Keratinocyte (primary cell): ENCODE data around the gene OR4K5. TPM values are rescaled to one million over a fixed set of nuclear protein-coding genes. Genes with fewer than 3 reads are reported as not detected.

Experiments
- DNase-seq: peaks from one replicate; pipeline ENCODE4 v3.0.0-alpha.2; 2011; ENCODE audit warnings: low read depth, missing footprints, low spot score
- FAIRE-seq: peaks from 2 replicates; lab custom pipeline; 2011; peaks lifted over from hg19 to GRCh38; lab: Jason Lieb, UNC
- H2AFZ ChIP-seq: 2 replicates; pipeline ENCODE4 v1.6.0; 2012; ENCODE audit warnings: low read length, control low read depth, inconsistent platforms; ENCODE audit not compliant: control insufficient read depth
- H3K27ac ChIP-seq: 2 replicates; pipeline ENCODE4 v1.5.1; 2011; ENCODE audit warnings: low read length; ENCODE audit not compliant: control insufficient read depth, insufficient read depth
- H3K27me3 ChIP-seq: 3 replicates; pipeline ENCODE4 v1.6.0; 2011; ENCODE audit warnings: low read length; ENCODE audit not compliant: control insufficient read depth, insufficient read depth; ENCODE audit errors: extremely low read depth
- H3K36me3 ChIP-seq, 2 experiments: 2 replicates in 1 of 2; 3 replicates in 1 of 2; pipeline ENCODE4 v1.5.1; 2011; ENCODE audit warnings: low read length in 2 of 2, mild to moderate bottlenecking in 1 of 2; ENCODE audit not compliant: control insufficient read depth in 2 of 2, insufficient read depth in 2 of 2; ENCODE audit errors: extremely low read depth in 1 of 2
- H3K4me1 ChIP-seq: 3 replicates; pipeline ENCODE4 v1.5.1; 2011; ENCODE audit warnings: low read length; ENCODE audit not compliant: control insufficient read depth, insufficient read depth; ENCODE audit errors: extremely low read depth
- H3K4me2 ChIP-seq: 3 replicates; pipeline ENCODE4 v1.6.0; 2011; ENCODE audit warnings: low read depth, low read length; ENCODE audit not compliant: control insufficient read depth, insufficient read depth; ENCODE audit errors: extremely low read depth
- H3K4me3 ChIP-seq, 3 experiments: fragments of 200-600 bp in 1 of 3; sonication (generic) in 1 of 3; 2 replicates in 2 of 3; 3 replicates in 1 of 3; pipeline ENCODE4 v1.5.1; 2011 to 2016; ENCODE audit warnings: low read length in 3 of 3, mild to moderate bottlenecking in 3 of 3, control low read depth in 2 of 3, inconsistent platforms in 1 of 3, low read depth in 1 of 3, mixed read lengths in 1 of 3, mixed run types in 1 of 3, moderate library complexity in 1 of 3; ENCODE audit not compliant: control insufficient read depth in 2 of 3, insufficient read depth in 2 of 3; ENCODE audit errors: extremely low read depth in 1 of 3
- H3K79me2 ChIP-seq: 2 replicates; pipeline ENCODE4 v1.6.0; 2012; ENCODE audit warnings: low read length; ENCODE audit not compliant: control insufficient read depth, insufficient read depth
- H3K9ac ChIP-seq: 3 replicates; pipeline ENCODE4 v1.6.0; 2011; ENCODE audit warnings: low read length; ENCODE audit not compliant: control insufficient read depth, insufficient read depth; ENCODE audit errors: extremely low read depth
- H3K9me1 ChIP-seq: 3 replicates; pipeline ENCODE4 v1.6.0; 2011; ENCODE audit warnings: low read length; ENCODE audit not compliant: control insufficient read depth, insufficient read depth; ENCODE audit errors: extremely low read depth
- H3K9me3 ChIP-seq: 2 replicates; pipeline ENCODE4 v1.5.1; 2012; ENCODE audit warnings: low read depth, low read length; ENCODE audit not compliant: control insufficient read depth
- H4K20me1 ChIP-seq: 3 replicates; pipeline ENCODE4 v1.6.0; 2011; ENCODE audit warnings: low read length; ENCODE audit not compliant: control insufficient read depth, insufficient read depth; ENCODE audit errors: extremely low read depth
- CTCF ChIP-seq, 3 experiments: IDR thresholded peaks in 1 of 3; conservative IDR thresholded peaks in 1 of 3; optimal IDR thresholded peaks in 1 of 3; 2 replicates in 2 of 3; 3 replicates in 1 of 3; pipeline versions ENCODE3 to v1.5.1; 2011; ENCODE audit warnings: low read length in 3 of 3, mild to moderate bottlenecking in 3 of 3, moderate library complexity in 2 of 3, control low read depth in 1 of 3, inconsistent platforms in 1 of 3; ENCODE audit not compliant: insufficient read depth in 2 of 3; ENCODE audit errors: extremely low read depth in 1 of 3
- EZH2 ChIP-seq: IDR thresholded peaks from one replicate; pipeline ENCODE4 v1.6.1; 2012; ENCODE audit warnings: inconsistent platforms, mild to moderate bottlenecking, low read length, moderate library complexity
- dilution Hi-C: fragments of 300-500 bp; cut with MboI; formaldehyde crosslinking; loops from one replicate; pipeline ENCODE4 v1.7.0; 2020; ENCODE audit warnings: low sequenced_read_pairs; ENCODE audit not compliant: extremely low pct_ligation_motif_present
- polyA plus RNA-seq, 5 experiments: library from polyadenylated mRNA; depleted of rRNA in 3 of 5; stranded (reverse) in 3 of 5; stranded (forward) in 1 of 5; unstranded in 1 of 5; fragments of >200 nt; gene quantifications; 1 replicate in 1 of 5; 2 replicates in 3 of 5; 3 replicates in 1 of 5; pipeline versions ENCODE4 v1.2.1 to v1.2.3, GENCODE V29; 2011 to 2012; ENCODE audit warnings: missing spikeins in 2 of 5, low read depth in 1 of 5, low replicate concordance in 1 of 5

The OR4K5 gene
- polyA plus RNA-seq, 1 donor (not counting 4 experiments of a cell fraction or from before 2014, with no cell fraction given), result not detected

GRCh38 chr14:19902409-19902808, 18.0 kb upstream of the OR4K5 start:
- H3K9ac ChIP-seq, result no peak overlapping the region
- no peak overlapping the region for H3K27ac ChIP-seq
- no peak for DNase-seq
- no peak for FAIRE-seq
- H3K9me1 ChIP-seq, result no peaks in the 10 kb centered on the region
- no peak overlapping the region for H3K4me2 ChIP-seq
- H3K27me3 ChIP-seq, result no peaks in the 10 kb centered on the region
- no peaks in the 10 kb centered on the region for H4K20me1 ChIP-seq
- H3K4me3 ChIP-seq, result no peak overlapping the region
- TF ChIP-seq EZH2, result no peak
- TF ChIP-seq CTCF (optimal IDR thresholded peaks at IDR 0.05 in 1 of 3, IDR thresholded peaks at IDR 0.05 in 1 of 3, conservative IDR thresholded peaks at IDR 0.05 in 1 of 3; ENCODE audit: extremely low read depth in 1 of 3, insufficient read depth in 2 of 3, low read length in 3 of 3), result no peak
- dilution Hi-C loops, result no loop called here
- H3K79me2 ChIP-seq, result no peaks in the 10 kb centered on the region
- H3K4me1 ChIP-seq, result no peaks in the 10 kb centered on the region
- no peak overlapping the region for H2AFZ ChIP-seq
- H3K9me3 ChIP-seq, result peaks cover 9% of the 10 kb centered on the region
- H3K36me3 ChIP-seq, result no peaks in the 10 kb centered on the region

- H4K20me1 ChIP-seq, result no peaks in the 10 kb centered on the region
- H3K9me1 ChIP-seq, result no peaks in the 10 kb centered on the region
- no peak overlapping the region for H3K27ac ChIP-seq
- H3K4me2 ChIP-seq, result no peak overlapping the region
- no peaks in the 10 kb centered on the region for H3K27me3 ChIP-seq
- no peaks in the 10 kb centered on the region for H3K4me1 ChIP-seq
- no peaks in the 10 kb centered on the region for H3K36me3 ChIP-seq
- no peak overlapping the region for H3K4me3 ChIP-seq
- TF ChIP-seq EZH2 (no peak), CTCF (optimal IDR thresholded peaks at IDR 0.05 in 1 of 3, IDR thresholded peaks at IDR 0.05 in 1 of 3, conservative IDR thresholded peaks at IDR 0.05 in 1 of 3; ENCODE audit: extremely low read depth in 1 of 3, insufficient read depth in 2 of 3, low read length in 3 of 3) (no peak)
- no peak overlapping the region for H2AFZ ChIP-seq
- dilution Hi-C loops, result no loop called here
- H3K9me3 ChIP-seq, result peaks cover 13% of the 10 kb centered on the region
- FAIRE-seq (no peak), DNase-seq (no peak)
- H3K79me2 ChIP-seq, result no peaks in the 10 kb centered on the region
- H3K9ac ChIP-seq, result no peak overlapping the region
These were observed 13.7 kb upstream of the OR4K5 start for GRCh38 chr14:19906665-19907064.
